H1 (cell line): Measurements from ENCODE around the gene PRKCH. TPM values are rescaled to one million over a fixed set of nuclear protein-coding genes. Genes with fewer than 3 reads are reported as not detected.

ENCODE experiments used
- CTCF ChIA-PET: fragments of 300-600 bp; sonication (Branson Sonifier 250); formaldehyde crosslinking; loops from one replicate; lab custom pipeline; 2021; ENCODE audit not compliant: partially characterized antibody; lab: Charles Lee
- POLR2A ChIA-PET: fragments of 300-600 bp; sonication (Branson Sonifier 250); formaldehyde crosslinking; loops from one replicate; lab custom pipeline; 2021; ENCODE audit warnings: inconsistent platforms; ENCODE audit not compliant: partially characterized antibody; lab: Charles Lee
- DNase-seq, 2 experiments: peaks; one replicate each; pipeline versions ENCODE4 v3.0.0 to v3.0.0-alpha.2; 2010 to 2022; ENCODE audit warnings: low spot score in 2 of 2, low read depth in 1 of 2, mixed read lengths in 1 of 2
- FAIRE-seq: peaks from 2 replicates; lab custom pipeline; 2011; peaks lifted over from hg19 to GRCh38; lab: Jason Lieb, UNC
- H2AFZ ChIP-seq: 2 replicates; pipeline ENCODE4 v1.8.1; 2012; ENCODE audit warnings: low read length, inconsistent platforms
- H2AK5ac ChIP-seq: 2 replicates; pipeline ENCODE4 v1.6.1; 2013; ENCODE audit warnings: low read depth, low read length
- H2BK120ac ChIP-seq: replicated peaks from 2 replicates; pipeline ENCODE3; 2013; ENCODE audit warnings: low read depth, low read length, inconsistent platforms
- H2BK12ac ChIP-seq: 2 replicates; pipeline ENCODE4 v1.6.1; 2013; ENCODE audit warnings: low read depth, low read length
- H2BK15ac ChIP-seq: 2 replicates; pipeline ENCODE4 v1.6.1; 2013; ENCODE audit warnings: low read length
- H2BK20ac ChIP-seq: 2 replicates; pipeline ENCODE4 v1.6.1; 2013; ENCODE audit warnings: low read length
- H2BK5ac ChIP-seq: 2 replicates; pipeline ENCODE4 v1.6.1; 2013; ENCODE audit warnings: low read depth, low read length
- H3K14ac ChIP-seq: 2 replicates; pipeline ENCODE4 v1.6.1; 2013; ENCODE audit warnings: inconsistent platforms; ENCODE audit not compliant: insufficient read length
- H3K18ac ChIP-seq: 2 replicates; pipeline ENCODE4 v1.6.1; 2013; ENCODE audit warnings: low read length; ENCODE audit errors: extremely low read depth
- H3K23ac ChIP-seq: 2 replicates; pipeline ENCODE4 v1.6.1; 2013; ENCODE audit warnings: inconsistent platforms; ENCODE audit not compliant: insufficient read length
- H3K23me2 ChIP-seq: 2 replicates; pipeline ENCODE4 v1.6.1; 2013; ENCODE audit warnings: low read depth, low read length
- H3K27ac ChIP-seq: 2 replicates; pipeline ENCODE4 v1.6.1; 2011; ENCODE audit warnings: low read depth, low read length, inconsistent platforms
- H3K27me3 ChIP-seq, 4 experiments: replicated peaks in 1 of 4; 1 replicate in 1 of 4; 2 replicates in 3 of 4; pipeline versions ENCODE4 v1.6.1 to v1.8.1; 2011 to 2013; ENCODE audit warnings: low read length in 3 of 4, mild to moderate bottlenecking in 3 of 4, inconsistent platforms in 2 of 4, mixed read lengths in 2 of 4, moderate library complexity in 1 of 4; ENCODE audit not compliant: control insufficient read depth in 3 of 4, insufficient read depth in 3 of 4; ENCODE audit errors: extremely low read depth in 1 of 4
- H3K36me3 ChIP-seq, 4 experiments: 2 replicates each; pipeline versions ENCODE4 v1.6.1 to v1.8.1; 2011 to 2013; ENCODE audit warnings: mild to moderate bottlenecking in 4 of 4, low read length in 3 of 4, moderate library complexity in 2 of 4, control low read depth in 1 of 4, inconsistent platforms in 1 of 4; ENCODE audit not compliant: insufficient read depth in 4 of 4, control insufficient read depth in 2 of 4
- H3K4ac ChIP-seq: replicated peaks from 2 replicates; pipeline ENCODE3; 2013; ENCODE audit warnings: low read length, low read depth, mixed read lengths, inconsistent platforms; ENCODE audit not compliant: insufficient read length
- H3K4me1 ChIP-seq, 4 experiments: replicated peaks in 1 of 4; 1 replicate in 1 of 4; 2 replicates in 3 of 4; pipeline versions ENCODE4 v1.6.1 to v1.8.1; 2011 to 2013; ENCODE audit warnings: low read length in 3 of 4, inconsistent platforms in 2 of 4, mixed read lengths in 1 of 4; ENCODE audit not compliant: insufficient read depth in 4 of 4, control insufficient read depth in 3 of 4
- H3K4me2 ChIP-seq, 2 experiments: 2 replicates each; pipeline versions ENCODE4 v1.6.1 to v1.8.1; 2011 to 2013; ENCODE audit warnings: low read depth in 2 of 2, low read length in 2 of 2, control low read depth in 1 of 2, inconsistent platforms in 1 of 2, mild to moderate bottlenecking in 1 of 2; ENCODE audit not compliant: insufficient read depth in 1 of 2
- H3K4me3 ChIP-seq, 4 experiments: fragments of 200-600, 300-600 bp in 1 of 4; sonication (generic), shearing (Covaris generic), sonication (Bioruptor Twin) in 1 of 4; 2 replicates each; pipeline versions ENCODE4 v1.5.1 to v1.8.1; 2011 to 2016; ENCODE audit warnings: low read length in 4 of 4, low read depth in 3 of 4, control low read depth in 2 of 4, inconsistent platforms in 2 of 4, mild to moderate bottlenecking in 2 of 4, mixed read lengths in 1 of 4, moderate library complexity in 1 of 4; ENCODE audit not compliant: insufficient read depth in 2 of 4; ENCODE audit errors: extremely low read depth in 1 of 4
- H3K56ac ChIP-seq: replicated peaks from 2 replicates; pipeline ENCODE3; 2013; ENCODE audit warnings: low read depth, mild to moderate bottlenecking, mixed read lengths, low read length, inconsistent platforms; ENCODE audit not compliant: insufficient read length
- H3K79me1 ChIP-seq: 2 replicates; pipeline ENCODE4 v1.6.1; 2013; ENCODE audit warnings: low read depth, low read length, control low read depth
- H3K79me2 ChIP-seq, 2 experiments: 2 replicates each; pipeline versions ENCODE4 v1.6.1 to v1.8.1; 2012 to 2013; ENCODE audit warnings: low read length in 2 of 2, mild to moderate bottlenecking in 2 of 2, inconsistent platforms in 1 of 2; ENCODE audit not compliant: insufficient read depth in 2 of 2, control insufficient read depth in 1 of 2
- H3K9ac ChIP-seq, 4 experiments: replicated peaks in 1 of 4; 1 replicate in 1 of 4; 2 replicates in 3 of 4; pipeline versions ENCODE4 v1.6.1 to v1.8.1; 2011 to 2013; ENCODE audit warnings: low read depth in 3 of 4, low read length in 3 of 4, control low read depth in 2 of 4, mild to moderate bottlenecking in 2 of 4, moderate library complexity in 2 of 4, inconsistent platforms in 1 of 4; ENCODE audit errors: extremely low read depth in 1 of 4
- H3K9me3 ChIP-seq, 2 experiments: 2 replicates each; pipeline versions ENCODE4 v1.6.1 to v1.8.1; 2012 to 2013; ENCODE audit warnings: mild to moderate bottlenecking in 2 of 2, moderate library complexity in 2 of 2, control low read depth in 1 of 2, inconsistent platforms in 1 of 2, low read depth in 1 of 2, low read length in 1 of 2, mixed read lengths in 1 of 2; ENCODE audit not compliant: insufficient read depth in 2 of 2
- H4K20me1 ChIP-seq, 2 experiments: replicated peaks in 1 of 2; 2 replicates each; pipeline versions ENCODE3 to v1.8.1; 2011 to 2013; ENCODE audit warnings: inconsistent platforms in 2 of 2, low read length in 2 of 2, mild to moderate bottlenecking in 1 of 2; ENCODE audit not compliant: insufficient read depth in 2 of 2, control insufficient read depth in 1 of 2
- H4K5ac ChIP-seq: 2 replicates; pipeline ENCODE4 v1.6.1; 2013; ENCODE audit warnings: low read length, low read depth, mixed read lengths, inconsistent platforms; ENCODE audit not compliant: insufficient read length
- H4K8ac ChIP-seq: 2 replicates; pipeline ENCODE4 v1.8.0; 2013; ENCODE audit warnings: mild to moderate bottlenecking, moderate library complexity, low read length, inconsistent platforms; ENCODE audit not compliant: insufficient read depth; ENCODE audit errors: extremely low read depth
- H4K91ac ChIP-seq: replicated peaks from 2 replicates; pipeline ENCODE3; 2013; ENCODE audit warnings: low read length, mixed read lengths, inconsistent platforms; ENCODE audit not compliant: insufficient read length
- CHD1 ChIP-seq: IDR thresholded peaks from 2 replicates; pipeline ENCODE4 v1.6.1; 2012; ENCODE audit warnings: low read depth, low read length, improper control_type of control experiment
- CREB1 ChIP-seq: IDR thresholded peaks from 2 replicates; pipeline ENCODE4 v1.6.1; 2012; ENCODE audit warnings: inconsistent platforms
- EZH2 ChIP-seq: fragments of 200-600 bp; sonication (generic); IDR thresholded peaks from 2 replicates; pipeline ENCODE4 v1.7.1; 2012; ENCODE audit warnings: low read depth, mild to moderate bottlenecking, moderate library complexity, low read length, inconsistent platforms; ENCODE audit not compliant: severe bottlenecking
- KDM5A ChIP-seq: fragments of 200-600 bp; IDR thresholded peaks from 2 replicates; pipeline ENCODE4 v1.7.1; 2012; ENCODE audit warnings: mild to moderate bottlenecking, low read length, inconsistent platforms, mixed read lengths
- PHF8 ChIP-seq: fragments of 200-600 bp; sonication (generic); conservative IDR thresholded peaks from 2 replicates; pipeline ENCODE4 v1.7.1; 2012; ENCODE audit warnings: low read depth, mild to moderate bottlenecking, inconsistent platforms, low read length, moderate library complexity
- RFX5 ChIP-seq: IDR thresholded peaks from 2 replicates; pipeline ENCODE4 v1.6.1; 2011; ENCODE audit warnings: low read depth, low read length, improper control_type of control experiment, borderline replicate concordance
- SAP30 ChIP-seq: fragments of 300-600 bp; sonication (generic); IDR thresholded peaks from 2 replicates; pipeline ENCODE4 v1.7.1; 2012; ENCODE audit warnings: low read length, moderate library complexity, mild to moderate bottlenecking, inconsistent platforms; ENCODE audit not compliant: insufficient read depth, insufficient replicate concordance
- YY1 ChIP-seq: IDR thresholded peaks from 2 replicates; pipeline ENCODE4 v1.6.1; 2011; ENCODE audit warnings: low read depth, mild to moderate bottlenecking, low read length
- WGBS, 2 experiments: shearing (Covaris generic) in 1 of 2; methylation state at CpG; one replicate each; pipeline versions ENCODE4 v1.1.6 to v1.1.7; 2013 to 2015; ENCODE audit warnings: low lambda C conversion rate in 2 of 2, mixed read lengths in 2 of 2, inconsistent platforms in 1 of 2, low coverage in 1 of 2, missing lambda C conversion rate in 1 of 2; ENCODE audit not compliant: insufficient replicate concordance in 2 of 2, insufficient coverage in 1 of 2, insufficient read length in 1 of 2; ENCODE audit errors: extremely low coverage in 1 of 2, missing lambda C conversion rate in 1 of 2; 5-methylcytosine and 5-hydroxymethylcytosine counted together
- polyA plus RNA-seq, 7 experiments: library from polyadenylated mRNA; depleted of rRNA in 3 of 7; stranded (reverse) in 5 of 7; unstranded in 2 of 7; fragments of >200 nt in 5 of 7; fragments of 200-250 nt in 2 of 7; gene quantifications; 1 replicate in 5 of 7; 2 replicates in 1 of 7; 4 replicates in 1 of 7; pipeline versions ENCODE4 v1.2.1 to v1.2.3, GENCODE V29; 2011 to 2013; ENCODE audit warnings: missing spikeins in 2 of 7, mixed read lengths in 2 of 7
- total RNA-seq: library from RNA; stranded (reverse); fragmentation: NEBNext Ultra II Directional; extraction: Animal tissue kit (Norgen Biotek cat#: 25700); gene quantifications from 2 replicates; pipeline ENCODE4 v1.2.1, GENCODE V29; 2021

The PRKCH gene
- total and polyA plus RNA-seq, 2 of the 8 experiments (the other 6 are each of a cell fraction or from before 2014, with no cell fraction given) = 6.4 to 7.0 TPM

DNA sequence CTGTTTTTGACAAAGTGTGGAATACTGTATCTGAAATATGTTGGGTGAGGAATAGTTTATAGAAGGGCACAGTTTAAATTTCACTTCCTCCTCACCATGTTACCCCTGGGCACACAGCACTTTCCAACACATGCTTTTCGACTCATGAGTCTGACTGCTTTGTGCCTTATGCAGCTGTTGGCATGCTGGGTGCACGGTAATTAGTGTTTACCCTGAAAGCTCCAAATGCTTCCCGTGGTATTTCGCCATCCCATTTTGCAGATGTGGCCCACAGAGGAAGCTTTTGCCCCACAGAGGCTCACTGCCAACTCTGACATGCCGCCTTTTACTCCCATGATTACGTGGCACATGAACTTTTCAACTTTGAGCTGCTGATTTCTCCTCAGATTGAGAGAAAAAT lies 168.6 kb downstream of the PRKCH start:
- no peak overlapping the region for H3K14ac ChIP-seq
- no peak overlapping the region for H3K18ac ChIP-seq
- H4K20me1 ChIP-seq = no peaks in the 10 kb centered on the region
- no peak for TF ChIP-seq YY1
- TF ChIP-seq EZH2 = no peak
- TF ChIP-seq SAP30 = no peak
- TF ChIP-seq CHD1 = no peak
- no peak for TF ChIP-seq KDM5A
- TF ChIP-seq RFX5 = no peak
- no peak for TF ChIP-seq CREB1
- TF ChIP-seq PHF8 = no peak
- H3K9ac ChIP-seq = no peak overlapping the region
- no peaks in the 10 kb centered on the region for H3K79me1 ChIP-seq
- H2AFZ ChIP-seq = no peak overlapping the region
- H3K36me3 ChIP-seq = no peaks in the 10 kb centered on the region; a peak in 1 of 8 replicates
- no peak overlapping the region for H3K4ac ChIP-seq
- H3K79me2 ChIP-seq = no peaks in the 10 kb centered on the region
- no peak overlapping the region for H2BK5ac ChIP-seq
- no peak overlapping the region for H3K4me2 ChIP-seq
- H4K8ac ChIP-seq = no peak overlapping the region
- H4K5ac ChIP-seq = no peak overlapping the region
- WGBS, 2 experiments = 75% methylated on average over 6 of the region's 6 CpGs; no CpG with 5 or more reads in 1 of the 2 experiments
- no peaks in the 10 kb centered on the region for H3K27me3 ChIP-seq
- H3K4me1 ChIP-seq = no peaks in the 10 kb centered on the region
- H3K4me3 ChIP-seq = no peak overlapping the region
- CTCF ChIA-PET = interaction anchor here (1.0 to 1.6 kb wide), 5 partner anchors 10 to 119 kb away, joined by 3 to 7 read pairs (median 4); no protein-coding TSS in a partner anchor
- no peak overlapping the region for H3K23ac ChIP-seq
- H2BK12ac ChIP-seq = no peak overlapping the region
- H4K91ac ChIP-seq = no peak overlapping the region
- no peak overlapping the region for H3K56ac ChIP-seq
- no peak overlapping the region for H3K27ac ChIP-seq
- no peak for DNase-seq
- no peak overlapping the region for H2BK20ac ChIP-seq
- H2BK120ac ChIP-seq = no peak overlapping the region
- POLR2A ChIA-PET = interaction anchor here (3.0 kb wide), 1 partner anchor 11 kb away, joined by 11 read pairs; no protein-coding TSS in a partner anchor
- no peak for FAIRE-seq
- no peaks in the 10 kb centered on the region for H3K23me2 ChIP-seq
- H3K9me3 ChIP-seq = no peaks in the 10 kb centered on the region
- H2BK15ac ChIP-seq = no peak overlapping the region
- no peak overlapping the region for H2AK5ac ChIP-seq
